ENCODE data around the gene PLG.
"Not testable (repeated sequence)": the region's sequence is repeated elsewhere in the genome, so short reads cannot be mapped to it uniquely, and the experiment has no call there.

The PLG gene

GRCh38 chr6:160704688-160705087 lies 2.6 kb downstream of the PLG start:
- DNase-seq (ENCODE audit: low read depth in 2 of 2) = not testable (repeated sequence)

- DNase-seq (ENCODE audit: low read depth in 2 of 2) = not testable (repeated sequence)
Observed at GRCh38 chr6:160708993-160709392, 6.9 kb downstream of the PLG start.

- no peak for DNase-seq (ENCODE audit: low read depth in 2 of 2)
Observed at GRCh38 chr6:160714731-160715316, 12.8 kb downstream of the PLG start.

GRCh38 chr6:160730911-160731310 lies 28.9 kb downstream of the PLG start:
- no peak for DNase-seq (ENCODE audit: low read depth in 2 of 2)

- DNase-seq (ENCODE audit: low read depth in 2 of 2) = no peak
Observed at GRCh38 chr6:160733050-160733646, 31.1 kb downstream of the PLG start.

GRCh38 chr6:160734627-160735026 lies 32.6 kb downstream of the PLG start:
- DNase-seq (ENCODE audit: low read depth in 2 of 2) = no peak

GRCh38 chr6:160735523-160735922 lies 33.5 kb downstream of the PLG start:
- DNase-seq (ENCODE audit: low read depth in 2 of 2) = no peak

- no peak for DNase-seq (ENCODE audit: low read depth in 2 of 2)
Observed at GRCh38 chr6:160737934-160738333, 35.9 kb downstream of the PLG start.

GRCh38 chr6:160739955-160740354 lies 37.9 kb downstream of the PLG start:
- no peak for DNase-seq (ENCODE audit: low read depth in 2 of 2)

GRCh38 chr6:160741012-160741411 lies 39.0 kb downstream of the PLG start:
- not testable (repeated sequence) for DNase-seq (ENCODE audit: low read depth in 2 of 2)

- no peak for DNase-seq (ENCODE audit: low read depth in 2 of 2)
Observed at GRCh38 chr6:160742090-160742489, 40.0 kb downstream of the PLG start.

- DNase-seq (ENCODE audit: low read depth in 2 of 2) = peak in 1 of 2 donors; percentile 7
Observed at GRCh38 chr6:160750276-160750689, 48.2 kb downstream of the PLG start.

- not testable (repeated sequence) for DNase-seq (ENCODE audit: low read depth in 2 of 2)
Observed at GRCh38 chr6:160753211-160753610, 51.2 kb downstream of the PLG start.

GRCh38 chr6:160755165-160755564 lies 53.1 kb downstream of the PLG start:
- DNase-seq (ENCODE audit: low read depth in 2 of 2) = no peak

- DNase-seq (ENCODE audit: low read depth in 2 of 2) = no peak
Observed at GRCh38 chr6:160756021-160756420, 54.0 kb downstream of the PLG start.

- DNase-seq (ENCODE audit: low read depth in 2 of 2) = no peak
Observed at GRCh38 chr6:160756871-160757270, 54.8 kb downstream of the PLG start.

- no peak for DNase-seq (ENCODE audit: low read depth in 2 of 2)
Observed at GRCh38 chr6:160764847-160765246, 62.8 kb downstream of the PLG start.

- no peak for DNase-seq (ENCODE audit: low read depth in 2 of 2)
Observed at GRCh38 chr6:160765412-160765811, 63.4 kb downstream of the PLG start.

GRCh38 chr6:160766657-160766988 lies 64.6 kb downstream of the PLG start:
- no peak for DNase-seq (ENCODE audit: low read depth in 2 of 2)

GRCh38 chr6:160766989-160767646 lies 65.1 kb downstream of the PLG start:
- DNase-seq (ENCODE audit: low read depth in 2 of 2) = peak; percentile 33 to 38

- no peak for DNase-seq (ENCODE audit: low read depth in 2 of 2)
Observed at GRCh38 chr6:160767647-160768019, 65.6 kb downstream of the PLG start.

GRCh38 chr6:160768101-160768500 lies 66.1 kb downstream of the PLG start:
- no peak for DNase-seq (ENCODE audit: low read depth in 2 of 2)

- no peak for DNase-seq (ENCODE audit: low read depth in 2 of 2)
Observed at GRCh38 chr6:160774399-160774798, 72.4 kb downstream of the PLG start.

All from stimulated activated CD4-positive, alpha-beta T cell treated with anti-CD3 and anti-CD28 coated beads, Interleukin-15, amount 100 ng/mL, for 48 hours (primary cell).